GM19043 (cell line): Measurements from ENCODE around the gene LENEP.

ENCODE experiments used
- ATAC-seq: cut with Tn5 transposase; IDR thresholded peaks from one replicate; pipeline ENCODE4 v1.9.1; 2021; ENCODE audit warnings: low read depth; ENCODE audit not compliant: unreplicated experiment

Gene LENEP

GRCh38 chr1:154959426-154959780 lies 34.0 kb upstream of the LENEP start:
- no peak for ATAC-seq

GRCh38 chr1:154960446-154961136 lies 32.8 kb upstream of the LENEP start:
- ATAC-seq, result no peak

- ATAC-seq, result peak; percentile 57
Measured at GRCh38 chr1:154961207-154962155, 31.9 kb upstream of the LENEP start, which contains the start of gene PYGO2. TSS of gene PYGO2 (minus strand) at chr1:154961782. CDS start at chr1:154961576, 206 bp downstream.

GRCh38 chr1:154962156-154962749 lies 31.1 kb upstream of the LENEP start:
- no peak for ATAC-seq

GRCh38 chr1:154962795-154963330 lies 30.5 kb upstream of the LENEP start:
- no peak for ATAC-seq

GRCh38 chr1:154963643-154964042 lies 29.7 kb upstream of the LENEP start:
- ATAC-seq, result no peak

GRCh38 chr1:154964359-154964758 lies 29.0 kb upstream of the LENEP start:
- ATAC-seq, result no peak

- no peak for ATAC-seq
Measured at GRCh38 chr1:154966111-154966510, 27.3 kb upstream of the LENEP start.

GRCh38 chr1:154967331-154967950 lies 25.9 kb upstream of the LENEP start:
- ATAC-seq, result no peak

- ATAC-seq, result no peak
Measured at GRCh38 chr1:154968731-154969130, 24.7 kb upstream of the LENEP start.

GRCh38 chr1:154969246-154969645 lies 24.1 kb upstream of the LENEP start:
- ATAC-seq, result no peak

GRCh38 chr1:154969860-154970452 lies 23.4 kb upstream of the LENEP start:
- ATAC-seq, result no peak

GRCh38 chr1:154970631-154971340 lies 22.6 kb upstream of the LENEP start, which contains the start of gene SHC1:
TSS of gene SHC1 (minus strand) at chr1:154970747. CDS start at chr1:154970526, 221 bp downstream.
- no peak for ATAC-seq

- no peak for ATAC-seq
Measured at GRCh38 chr1:154971341-154971998, 21.9 kb upstream of the LENEP start.

- no peak for ATAC-seq
Measured at GRCh38 chr1:154972213-154972516, 21.2 kb upstream of the LENEP start.

GRCh38 chr1:154972517-154973343 lies 20.7 kb upstream of the LENEP start:
- no peak for ATAC-seq

- ATAC-seq, result no peak
Measured at GRCh38 chr1:154973344-154974101, 19.9 kb upstream of the LENEP start.
